ENCODE results near the gene EPG5. TPM values are rescaled to one million over a fixed set of nuclear protein-coding genes. Genes with fewer than 3 reads are reported as not detected.

Gene EPG5
- total and polyA plus RNA-seq, 9 of the 15 experiments (the other 6 are each of a cell fraction or from before 2014, with no cell fraction given) = 1.3 to 10.7 (median 5.2) TPM

DNA sequence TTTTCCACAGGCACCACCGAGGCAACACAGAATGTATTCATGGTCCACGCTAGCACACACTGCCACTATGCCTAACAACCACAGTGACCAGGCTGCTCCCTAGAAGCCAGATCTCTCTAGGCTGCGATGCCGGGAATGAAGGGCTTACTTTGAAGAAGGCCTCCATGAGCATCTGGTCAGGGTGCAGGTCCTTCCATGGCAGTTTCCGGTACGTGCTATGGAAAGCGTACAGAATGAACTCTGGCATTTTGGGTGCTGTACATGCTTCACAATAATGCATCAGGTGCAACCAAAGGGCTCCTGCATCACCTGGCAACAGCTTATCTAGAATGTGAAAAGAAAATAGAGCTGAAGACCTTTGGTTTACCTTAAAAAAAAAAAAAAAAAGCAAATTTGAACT lies 96.7 kb downstream of the EPG5 start (continued):
- TF ChIP-seq, protein P1, sequence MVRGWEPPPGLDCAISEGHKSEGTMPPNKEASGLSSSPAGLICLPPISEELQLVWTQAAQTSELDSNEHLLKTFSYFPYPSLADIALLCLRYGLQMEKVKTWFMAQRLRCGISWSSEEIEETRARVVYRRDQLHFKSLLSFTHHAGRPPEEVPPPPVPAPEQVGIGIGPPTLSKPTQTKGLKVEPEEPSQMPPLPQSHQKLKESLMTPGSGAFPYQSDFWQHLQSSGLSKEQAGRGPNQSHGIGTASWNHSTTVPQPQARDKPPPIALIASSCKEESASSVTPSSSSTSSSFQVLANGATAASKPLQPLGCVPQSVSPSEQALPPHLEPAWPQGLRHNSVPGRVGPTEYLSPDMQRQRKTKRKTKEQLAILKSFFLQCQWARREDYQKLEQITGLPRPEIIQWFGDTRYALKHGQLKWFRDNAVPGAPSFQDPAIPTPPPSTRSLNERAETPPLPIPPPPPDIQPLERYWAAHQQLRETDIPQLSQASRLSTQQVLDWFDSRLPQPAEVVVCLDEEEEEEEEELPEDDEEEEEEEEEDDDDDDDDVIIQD (CRISPR knock-in tag; IDR thresholded peaks at IDR 0.05) = no peak
- TF ChIP-seq, protein P2, sequence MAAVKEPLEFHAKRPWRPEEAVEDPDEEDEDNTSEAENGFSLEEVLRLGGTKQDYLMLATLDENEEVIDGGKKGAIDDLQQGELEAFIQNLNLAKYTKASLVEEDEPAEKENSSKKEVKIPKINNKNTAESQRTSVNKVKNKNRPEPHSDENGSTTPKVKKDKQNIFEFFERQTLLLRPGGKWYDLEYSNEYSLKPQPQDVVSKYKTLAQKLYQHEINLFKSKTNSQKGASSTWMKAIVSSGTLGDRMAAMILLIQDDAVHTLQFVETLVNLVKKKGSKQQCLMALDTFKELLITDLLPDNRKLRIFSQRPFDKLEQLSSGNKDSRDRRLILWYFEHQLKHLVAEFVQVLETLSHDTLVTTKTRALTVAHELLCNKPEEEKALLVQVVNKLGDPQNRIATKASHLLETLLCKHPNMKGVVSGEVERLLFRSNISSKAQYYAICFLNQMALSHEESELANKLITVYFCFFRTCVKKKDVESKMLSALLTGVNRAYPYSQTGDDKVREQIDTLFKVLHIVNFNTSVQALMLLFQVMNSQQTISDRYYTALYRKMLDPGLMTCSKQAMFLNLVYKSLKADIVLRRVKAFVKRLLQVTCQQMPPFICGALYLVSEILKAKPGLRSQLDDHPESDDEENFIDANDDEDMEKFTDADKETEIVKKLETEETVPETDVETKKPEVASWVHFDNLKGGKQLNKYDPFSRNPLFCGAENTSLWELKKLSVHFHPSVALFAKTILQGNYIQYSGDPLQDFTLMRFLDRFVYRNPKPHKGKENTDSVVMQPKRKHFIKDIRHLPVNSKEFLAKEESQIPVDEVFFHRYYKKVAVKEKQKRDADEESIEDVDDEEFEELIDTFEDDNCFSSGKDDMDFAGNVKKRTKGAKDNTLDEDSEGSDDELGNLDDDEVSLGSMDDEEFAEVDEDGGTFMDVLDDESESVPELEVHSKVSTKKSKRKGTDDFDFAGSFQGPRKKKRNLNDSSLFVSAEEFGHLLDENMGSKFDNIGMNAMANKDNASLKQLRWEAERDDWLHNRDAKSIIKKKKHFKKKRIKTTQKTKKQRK (IDR thresholded peaks at IDR 0.05; ENCODE audit: borderline replicate concordance, low read depth, low read length) = no peak
- TF ChIP-seq ZNF263 (CRISPR knock-in tag; IDR thresholded peaks at IDR 0.05; ENCODE audit: borderline replicate concordance) (no peak), ETS2 (tag; IDR thresholded peaks at IDR 0.05; ENCODE audit: borderline replicate concordance, poor library complexity, severe bottlenecking) (no peak), ZBTB17 (CRISPR knock-in tag; IDR thresholded peaks at IDR 0.05) (no peak)

DNA sequence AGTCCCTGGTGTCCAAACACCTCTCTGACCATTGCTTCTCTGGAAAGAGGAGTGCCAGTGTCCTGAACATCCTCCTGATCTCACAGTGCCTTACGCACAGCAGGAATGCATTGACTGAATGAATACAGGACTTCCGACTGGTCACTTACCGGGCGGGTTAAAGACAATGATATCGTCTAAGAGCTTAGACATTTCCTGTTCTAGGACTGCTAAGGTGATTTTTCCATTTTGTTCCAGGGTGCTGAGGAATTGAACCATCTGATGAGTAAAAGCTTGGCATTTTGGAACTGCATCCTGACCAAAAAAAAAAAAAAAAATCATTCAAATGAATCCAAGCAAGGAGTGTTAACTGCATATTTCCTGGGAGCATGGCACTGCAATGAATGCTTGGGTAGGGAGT lies 101.7 kb downstream of the EPG5 start:
- H2AFZ ChIP-seq (ENCODE audit: low read depth, low read length) = no peak overlapping the region
- H3K9ac ChIP-seq (ENCODE audit: insufficient read depth in 1 of 2, low read depth in 2 of 2, low read length in 2 of 2) = no peak overlapping the region
- no peak overlapping the region for H3K4me2 ChIP-seq (ENCODE audit: insufficient read depth, low read length)
- no peak overlapping the region for H3K4me3 ChIP-seq
- H3K27ac ChIP-seq (ENCODE audit: extremely low read depth, low read depth, low read length) = no peak overlapping the region
- H3K36me3 ChIP-seq (ENCODE audit: control insufficient read depth, insufficient read depth, low read length) = peaks cover 38% of the 10 kb centered on the region
- H3K79me2 ChIP-seq (ENCODE audit: control insufficient read depth, insufficient read depth, low read length) = no peaks in the 10 kb centered on the region
- BruUV-seq (replicated peaks) = no TSS peak
- DNase-seq (ENCODE audit: extremely low read depth in 1 of 4, low spot score in 3 of 4) (no peak), ATAC-seq (no peak), FAIRE-seq (no peak)
- no peaks in the 10 kb centered on the region for H3K27me3 ChIP-seq (ENCODE audit: control insufficient read depth in 2 of 2, insufficient read depth in 2 of 2, low read length in 2 of 2)
- 97% methylated on average over 5 of the region's 5 CpGs for WGBS (ENCODE audit: insufficient coverage, low coverage, missing lambda C conversion rate)
- H3K9me3 ChIP-seq (replicated peaks; ENCODE audit: control insufficient read depth, insufficient read depth, low read depth, low read length) = no peaks in the 10 kb centered on the region
- ChIA-PET POLR2A (no interaction called here), CTCF (ENCODE audit: low intra/inter-chr PET ratio) (no interaction called here)
- intact Hi-C loops (cut with micrococcal nuclease) (no loop called here), in situ Hi-C loops (cut with MboI) (no loop called here)
- H4K20me1 ChIP-seq (replicated peaks; ENCODE audit: control insufficient read depth, insufficient read depth, low read length) = no peaks in the 10 kb centered on the region
- H3K4me1 ChIP-seq (replicated peaks in 1 of 2; ENCODE audit: control insufficient read depth in 2 of 2, insufficient read depth in 2 of 2, low read length in 2 of 2) = no peaks in the 10 kb centered on the region
- no peaks in the 10 kb centered on the region for H3K9me1 ChIP-seq (ENCODE audit: control insufficient read depth, insufficient read depth, low read length)
- TF ChIP-seq, protein P3, sequence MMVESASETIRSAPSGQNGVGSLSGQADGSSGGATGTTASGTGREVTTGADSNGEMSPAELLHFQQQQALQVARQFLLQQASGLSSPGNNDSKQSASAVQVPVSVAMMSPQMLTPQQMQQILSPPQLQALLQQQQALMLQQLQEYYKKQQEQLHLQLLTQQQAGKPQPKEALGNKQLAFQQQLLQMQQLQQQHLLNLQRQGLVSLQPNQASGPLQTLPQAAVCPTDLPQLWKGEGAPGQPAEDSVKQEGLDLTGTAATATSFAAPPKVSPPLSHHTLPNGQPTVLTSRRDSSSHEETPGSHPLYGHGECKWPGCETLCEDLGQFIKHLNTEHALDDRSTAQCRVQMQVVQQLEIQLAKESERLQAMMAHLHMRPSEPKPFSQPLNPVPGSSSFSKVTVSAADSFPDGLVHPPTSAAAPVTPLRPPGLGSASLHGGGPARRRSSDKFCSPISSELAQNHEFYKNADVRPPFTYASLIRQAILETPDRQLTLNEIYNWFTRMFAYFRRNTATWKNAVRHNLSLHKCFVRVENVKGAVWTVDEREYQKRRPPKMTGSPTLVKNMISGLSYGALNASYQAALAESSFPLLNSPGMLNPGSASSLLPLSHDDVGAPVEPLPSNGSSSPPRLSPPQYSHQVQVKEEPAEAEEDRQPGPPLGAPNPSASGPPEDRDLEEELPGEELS (CRISPR knock-in tag; IDR thresholded peaks at IDR 0.05; ENCODE audit: borderline replicate concordance) = no peak
- TF ChIP-seq, protein P4, sequence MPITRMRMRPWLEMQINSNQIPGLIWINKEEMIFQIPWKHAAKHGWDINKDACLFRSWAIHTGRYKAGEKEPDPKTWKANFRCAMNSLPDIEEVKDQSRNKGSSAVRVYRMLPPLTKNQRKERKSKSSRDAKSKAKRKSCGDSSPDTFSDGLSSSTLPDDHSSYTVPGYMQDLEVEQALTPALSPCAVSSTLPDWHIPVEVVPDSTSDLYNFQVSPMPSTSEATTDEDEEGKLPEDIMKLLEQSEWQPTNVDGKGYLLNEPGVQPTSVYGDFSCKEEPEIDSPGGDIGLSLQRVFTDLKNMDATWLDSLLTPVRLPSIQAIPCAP (CRISPR knock-in tag; IDR thresholded peaks at IDR 0.05; ENCODE audit: borderline replicate concordance) = no peak
- TF ChIP-seq BCOR (IDR thresholded peaks at IDR 0.05) = no peak
- TF ChIP-seq, protein P5, sequence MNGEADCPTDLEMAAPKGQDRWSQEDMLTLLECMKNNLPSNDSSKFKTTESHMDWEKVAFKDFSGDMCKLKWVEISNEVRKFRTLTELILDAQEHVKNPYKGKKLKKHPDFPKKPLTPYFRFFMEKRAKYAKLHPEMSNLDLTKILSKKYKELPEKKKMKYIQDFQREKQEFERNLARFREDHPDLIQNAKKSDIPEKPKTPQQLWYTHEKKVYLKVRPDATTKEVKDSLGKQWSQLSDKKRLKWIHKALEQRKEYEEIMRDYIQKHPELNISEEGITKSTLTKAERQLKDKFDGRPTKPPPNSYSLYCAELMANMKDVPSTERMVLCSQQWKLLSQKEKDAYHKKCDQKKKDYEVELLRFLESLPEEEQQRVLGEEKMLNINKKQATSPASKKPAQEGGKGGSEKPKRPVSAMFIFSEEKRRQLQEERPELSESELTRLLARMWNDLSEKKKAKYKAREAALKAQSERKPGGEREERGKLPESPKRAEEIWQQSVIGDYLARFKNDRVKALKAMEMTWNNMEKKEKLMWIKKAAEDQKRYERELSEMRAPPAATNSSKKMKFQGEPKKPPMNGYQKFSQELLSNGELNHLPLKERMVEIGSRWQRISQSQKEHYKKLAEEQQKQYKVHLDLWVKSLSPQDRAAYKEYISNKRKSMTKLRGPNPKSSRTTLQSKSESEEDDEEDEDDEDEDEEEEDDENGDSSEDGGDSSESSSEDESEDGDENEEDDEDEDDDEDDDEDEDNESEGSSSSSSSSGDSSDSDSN (IDR thresholded peaks at IDR 0.05; ENCODE audit: borderline replicate concordance in 1 of 2, low read depth in 2 of 2, low read length in 2 of 2) = no peak
